ENCODE results near the gene NGB. TPM values are rescaled to one million over a fixed set of nuclear protein-coding genes. Genes with fewer than 3 reads are reported as not detected.

Gene NGB
- total RNA-seq, 2 donors from 2014 or later = not detected

- Mint-ChIP-seq H3K27me3 (peaks cover 30% of the 10 kb centered on the region), H3K4me3 (no peak overlapping the region), H3K9me3 (peaks cover 4% of the 10 kb centered on the region), H3K4me1 (no peaks in the 10 kb centered on the region), H3K27ac (no peak overlapping the region), H3K36me3 (ENCODE audit: low read depth) (no peaks in the 10 kb centered on the region)
- ATAC-seq (replicated peaks) = no peak
These were observed 6.4 kb downstream of the NGB start for GRCh38 chr14:77264466-77265186.

- no peaks in the 10 kb centered on the region for H3K36me3 Mint-ChIP-seq (ENCODE audit: low read depth)
- no peak overlapping the region for H3K27ac Mint-ChIP-seq
- H3K27me3 Mint-ChIP-seq = peaks cover 21% of the 10 kb centered on the region
- H3K4me1 Mint-ChIP-seq = no peaks in the 10 kb centered on the region
- H3K4me3 Mint-ChIP-seq = no peak overlapping the region
- no peaks in the 10 kb centered on the region for H3K9me3 Mint-ChIP-seq
- ATAC-seq (replicated peaks) = no peak
These were observed 10.4 kb downstream of the NGB start for GRCh38 chr14:77260631-77261030.

- no peak for ATAC-seq (replicated peaks)
- H3K36me3 Mint-ChIP-seq (ENCODE audit: low read depth) = no peaks in the 10 kb centered on the region
- no peak overlapping the region for H3K27ac Mint-ChIP-seq
- no peaks in the 10 kb centered on the region for H3K4me1 Mint-ChIP-seq
- peaks cover 20% of the 10 kb centered on the region for H3K27me3 Mint-ChIP-seq
- H3K9me3 Mint-ChIP-seq = no peaks in the 10 kb centered on the region
- H3K4me3 Mint-ChIP-seq = no peak overlapping the region
These were observed 10.8 kb downstream of the NGB start for GRCh38 chr14:77260199-77260598.

- Mint-ChIP-seq H3K4me1 (no peaks in the 10 kb centered on the region), H3K4me3 (no peak overlapping the region), H3K9me3 (no peaks in the 10 kb centered on the region), H3K27me3 (peaks cover 16% of the 10 kb centered on the region), H3K27ac (no peak overlapping the region), H3K36me3 (ENCODE audit: low read depth) (no peaks in the 10 kb centered on the region)
- no peak for ATAC-seq (replicated peaks)
These were observed 11.8 kb downstream of the NGB start for GRCh38 chr14:77259025-77259715.

- Mint-ChIP-seq H3K27ac (no peak overlapping the region), H3K27me3 (peaks cover 21% of the 10 kb centered on the region), H3K36me3 (ENCODE audit: low read depth) (no peaks in the 10 kb centered on the region)
These were observed 12.4 kb downstream of the NGB start for GRCh38 chr14:77258566-77258965.

GRCh38 chr14:77257700-77258099 lies 13.3 kb downstream of the NGB start:
- Mint-ChIP-seq H3K27ac (no peak overlapping the region), H3K4me3 (no peak overlapping the region), H3K36me3 (ENCODE audit: low read depth) (no peaks in the 10 kb centered on the region), H3K4me1 (no peaks in the 10 kb centered on the region), H3K9me3 (no peaks in the 10 kb centered on the region), H3K27me3 (peaks cover 15% of the 10 kb centered on the region)
- no peak for ATAC-seq (replicated peaks)

More at GRCh38 chr14:77258566-77258965, 12.4 kb downstream of the NGB start:
- no peak for ATAC-seq (replicated peaks)
- Mint-ChIP-seq H3K9me3 (no peaks in the 10 kb centered on the region), H3K4me1 (no peaks in the 10 kb centered on the region), H3K4me3 (no peak overlapping the region)

GRCh38 chr14:77256694-77257093 lies 14.3 kb downstream of the NGB start:
- no peak overlapping the region for H3K4me3 Mint-ChIP-seq
- no peaks in the 10 kb centered on the region for H3K36me3 Mint-ChIP-seq (ENCODE audit: low read depth)
- H3K9me3 Mint-ChIP-seq = no peaks in the 10 kb centered on the region
- peaks cover 10% of the 10 kb centered on the region for H3K27me3 Mint-ChIP-seq
- H3K4me1 Mint-ChIP-seq = no peaks in the 10 kb centered on the region
- H3K27ac Mint-ChIP-seq = no peak overlapping the region
- ATAC-seq (replicated peaks) = no peak

- H3K9me3 Mint-ChIP-seq = no peaks in the 10 kb centered on the region
- H3K4me1 Mint-ChIP-seq = no peaks in the 10 kb centered on the region
- no peak overlapping the region for H3K4me3 Mint-ChIP-seq
- no peaks in the 10 kb centered on the region for H3K36me3 Mint-ChIP-seq (ENCODE audit: low read depth)
- H3K27me3 Mint-ChIP-seq = peaks cover 4% of the 10 kb centered on the region
- no peak for ATAC-seq (replicated peaks)
- no peak overlapping the region for H3K27ac Mint-ChIP-seq
These were observed 17.4 kb downstream of the NGB start for GRCh38 chr14:77253333-77254190.

GRCh38 chr14:77251870-77252269 lies 19.1 kb downstream of the NGB start:
- Mint-ChIP-seq H3K4me3 (no peak overlapping the region), H3K27ac (no peak overlapping the region), H3K27me3 (peaks cover 4% of the 10 kb centered on the region), H3K4me1 (no peaks in the 10 kb centered on the region), H3K9me3 (no peaks in the 10 kb centered on the region), H3K36me3 (ENCODE audit: low read depth) (no peaks in the 10 kb centered on the region)
- no peak for ATAC-seq (replicated peaks)

- no peak overlapping the region for H3K4me3 Mint-ChIP-seq
- no peaks in the 10 kb centered on the region for H3K9me3 Mint-ChIP-seq
- peak; percentile 57 for ATAC-seq (replicated peaks)
- H3K4me1 Mint-ChIP-seq = no peaks in the 10 kb centered on the region
- no peaks in the 10 kb centered on the region for H3K36me3 Mint-ChIP-seq (ENCODE audit: low read depth)
- no peak overlapping the region for H3K27ac Mint-ChIP-seq
- H3K27me3 Mint-ChIP-seq = peaks cover 4% of the 10 kb centered on the region
These were observed 20.1 kb downstream of the NGB start for GRCh38 chr14:77250927-77251326.

- H3K36me3 Mint-ChIP-seq (ENCODE audit: low read depth) = no peaks in the 10 kb centered on the region
- H3K4me3 Mint-ChIP-seq = no peak overlapping the region
- no peaks in the 10 kb centered on the region for H3K4me1 Mint-ChIP-seq
- no peaks in the 10 kb centered on the region for H3K9me3 Mint-ChIP-seq
- no peak overlapping the region for H3K27ac Mint-ChIP-seq
- no peak for ATAC-seq (replicated peaks)
- peaks cover 4% of the 10 kb centered on the region for H3K27me3 Mint-ChIP-seq
These were observed 21.7 kb downstream of the NGB start for GRCh38 chr14:77249286-77249685.

- Mint-ChIP-seq H3K4me3 (no peak overlapping the region), H3K36me3 (ENCODE audit: low read depth) (no peaks in the 10 kb centered on the region), H3K27me3 (peaks cover under 1% of the 10 kb centered on the region), H3K4me1 (no peaks in the 10 kb centered on the region), H3K27ac (no peak overlapping the region), H3K9me3 (no peaks in the 10 kb centered on the region)
- ATAC-seq (replicated peaks) = no peak
These were observed 22.3 kb downstream of the NGB start for GRCh38 chr14:77248666-77249065.

- Mint-ChIP-seq H3K27ac (no peak overlapping the region), H3K9me3 (no peaks in the 10 kb centered on the region), H3K4me1 (no peaks in the 10 kb centered on the region), H3K27me3 (peaks cover 4% of the 10 kb centered on the region), H3K4me3 (no peak overlapping the region), H3K36me3 (ENCODE audit: low read depth) (no peaks in the 10 kb centered on the region)
- ATAC-seq (replicated peaks) = no peak
These were observed 24.2 kb downstream of the NGB start for GRCh38 chr14:77246784-77247183.

GRCh38 chr14:77245820-77246219 lies 25.2 kb downstream of the NGB start:
- ATAC-seq (replicated peaks) = no peak
- no peaks in the 10 kb centered on the region for H3K9me3 Mint-ChIP-seq
- no peak overlapping the region for H3K4me3 Mint-ChIP-seq
- H3K27me3 Mint-ChIP-seq = peaks cover 4% of the 10 kb centered on the region
- no peak overlapping the region for H3K27ac Mint-ChIP-seq
- no peaks in the 10 kb centered on the region for H3K4me1 Mint-ChIP-seq
- no peaks in the 10 kb centered on the region for H3K36me3 Mint-ChIP-seq (ENCODE audit: low read depth)
